ENCODE measurements around the gene NTM.

The NTM gene

GRCh38 chr11:132047167-132047566 is 676.8 kb downstream of the NTM start:
- no peaks in the 10 kb centered on the region for H3K4me1 ChIP-seq (ENCODE audit: control insufficient read depth in 2 of 2, insufficient read depth in 2 of 2, low read length in 2 of 2)

GRCh38 chr11:132048040-132048439 is 677.6 kb downstream of the NTM start:
- Histone ChIP-seq H3K27me3 (ENCODE audit: control insufficient read depth in 2 of 2, insufficient read depth in 2 of 2, low read length in 2 of 2) (no peaks in the 10 kb centered on the region), H3K36me3 (ENCODE audit: control insufficient read depth in 2 of 2, insufficient read depth in 2 of 2, low read length in 2 of 2) (no peaks in the 10 kb centered on the region), H3K9ac (ENCODE audit: low read depth in 1 of 2, low read length in 2 of 2) (no peak overlapping the region), H3K4me1 (ENCODE audit: control insufficient read depth in 2 of 2, insufficient read depth in 2 of 2, low read length in 2 of 2) (no peaks in the 10 kb centered on the region), H3K4me3 (ENCODE audit: low read length in 2 of 2) (no peak overlapping the region), H3K27ac (ENCODE audit: low read depth in 2 of 2, low read length in 2 of 2) (no peak overlapping the region), H3K9me3 (ENCODE audit: control insufficient read depth in 2 of 2, low read length in 2 of 2) (no peaks in the 10 kb centered on the region)

More at GRCh38 chr11:132047167-132047566, 676.8 kb downstream of the NTM start:
- no peaks in the 10 kb centered on the region for H3K27me3 ChIP-seq (ENCODE audit: control insufficient read depth in 2 of 2, insufficient read depth in 2 of 2, low read length in 2 of 2)
- no peak overlapping the region for H3K27ac ChIP-seq (ENCODE audit: low read depth in 2 of 2, low read length in 2 of 2)
- H3K9me3 ChIP-seq (ENCODE audit: control insufficient read depth in 2 of 2, low read length in 2 of 2), result no peaks in the 10 kb centered on the region
- no peak overlapping the region for H3K4me3 ChIP-seq (ENCODE audit: low read length in 2 of 2)
- H3K9ac ChIP-seq (ENCODE audit: low read depth in 1 of 2, low read length in 2 of 2), result no peak overlapping the region
- H3K36me3 ChIP-seq (ENCODE audit: control insufficient read depth in 2 of 2, insufficient read depth in 2 of 2, low read length in 2 of 2), result no peaks in the 10 kb centered on the region

GRCh38 chr11:132049205-132049604 is 678.8 kb downstream of the NTM start:
- Histone ChIP-seq H3K4me3 (ENCODE audit: low read length in 2 of 2) (no peak overlapping the region), H3K36me3 (ENCODE audit: control insufficient read depth in 2 of 2, insufficient read depth in 2 of 2, low read length in 2 of 2) (no peaks in the 10 kb centered on the region), H3K4me1 (ENCODE audit: control insufficient read depth in 2 of 2, insufficient read depth in 2 of 2, low read length in 2 of 2) (no peaks in the 10 kb centered on the region), H3K27ac (ENCODE audit: low read depth in 2 of 2, low read length in 2 of 2) (no peak overlapping the region), H3K27me3 (ENCODE audit: control insufficient read depth in 2 of 2, insufficient read depth in 2 of 2, low read length in 2 of 2) (no peaks in the 10 kb centered on the region), H3K9me3 (ENCODE audit: control insufficient read depth in 2 of 2, low read length in 2 of 2) (no peaks in the 10 kb centered on the region), H3K9ac (ENCODE audit: low read depth in 1 of 2, low read length in 2 of 2) (no peak overlapping the region)

- Histone ChIP-seq H3K36me3 (ENCODE audit: control insufficient read depth in 2 of 2, insufficient read depth in 2 of 2, low read length in 2 of 2) (no peaks in the 10 kb centered on the region), H3K9me3 (ENCODE audit: control insufficient read depth in 2 of 2, low read length in 2 of 2) (no peaks in the 10 kb centered on the region), H3K27ac (ENCODE audit: low read depth in 2 of 2, low read length in 2 of 2) (no peak overlapping the region), H3K27me3 (ENCODE audit: control insufficient read depth in 2 of 2, insufficient read depth in 2 of 2, low read length in 2 of 2) (no peaks in the 10 kb centered on the region), H3K4me3 (ENCODE audit: low read length in 2 of 2) (no peak overlapping the region), H3K9ac (ENCODE audit: low read depth in 1 of 2, low read length in 2 of 2) (no peak overlapping the region), H3K4me1 (ENCODE audit: control insufficient read depth in 2 of 2, insufficient read depth in 2 of 2, low read length in 2 of 2) (no peaks in the 10 kb centered on the region)
Observed at GRCh38 chr11:132050049-132050448, 679.6 kb downstream of the NTM start.

- Histone ChIP-seq H3K36me3 (ENCODE audit: control insufficient read depth in 2 of 2, insufficient read depth in 2 of 2, low read length in 2 of 2) (no peaks in the 10 kb centered on the region), H3K9me3 (ENCODE audit: control insufficient read depth in 2 of 2, low read length in 2 of 2) (no peaks in the 10 kb centered on the region), H3K27me3 (ENCODE audit: control insufficient read depth in 2 of 2, insufficient read depth in 2 of 2, low read length in 2 of 2) (no peaks in the 10 kb centered on the region), H3K27ac (ENCODE audit: low read depth in 2 of 2, low read length in 2 of 2) (no peak overlapping the region), H3K4me3 (ENCODE audit: low read length in 2 of 2) (no peak overlapping the region), H3K9ac (ENCODE audit: low read depth in 1 of 2, low read length in 2 of 2) (no peak overlapping the region), H3K4me1 (ENCODE audit: control insufficient read depth in 2 of 2, insufficient read depth in 2 of 2, low read length in 2 of 2) (no peaks in the 10 kb centered on the region)
Observed at GRCh38 chr11:132050577-132051165, 680.3 kb downstream of the NTM start.

- Histone ChIP-seq H3K9me3 (ENCODE audit: control insufficient read depth in 2 of 2, low read length in 2 of 2) (no peaks in the 10 kb centered on the region), H3K4me3 (ENCODE audit: low read length in 2 of 2) (no peak overlapping the region), H3K9ac (ENCODE audit: low read depth in 1 of 2, low read length in 2 of 2) (no peak overlapping the region), H3K4me1 (ENCODE audit: control insufficient read depth in 2 of 2, insufficient read depth in 2 of 2, low read length in 2 of 2) (no peaks in the 10 kb centered on the region), H3K36me3 (ENCODE audit: control insufficient read depth in 2 of 2, insufficient read depth in 2 of 2, low read length in 2 of 2) (no peaks in the 10 kb centered on the region), H3K27ac (ENCODE audit: low read depth in 2 of 2, low read length in 2 of 2) (no peak overlapping the region), H3K27me3 (ENCODE audit: control insufficient read depth in 2 of 2, insufficient read depth in 2 of 2, low read length in 2 of 2) (no peaks in the 10 kb centered on the region)
Observed at GRCh38 chr11:132051704-132052103, 681.3 kb downstream of the NTM start.

- H3K9ac ChIP-seq (ENCODE audit: low read depth in 1 of 2, low read length in 2 of 2), result no peak overlapping the region
- H3K9me3 ChIP-seq (ENCODE audit: control insufficient read depth in 2 of 2, low read length in 2 of 2), result no peaks in the 10 kb centered on the region
- no peaks in the 10 kb centered on the region for H3K4me1 ChIP-seq (ENCODE audit: control insufficient read depth in 2 of 2, insufficient read depth in 2 of 2, low read length in 2 of 2)
- H3K36me3 ChIP-seq (ENCODE audit: control insufficient read depth in 2 of 2, insufficient read depth in 2 of 2, low read length in 2 of 2), result no peaks in the 10 kb centered on the region
- H3K27ac ChIP-seq (ENCODE audit: low read depth in 2 of 2, low read length in 2 of 2), result no peak overlapping the region
- H3K27me3 ChIP-seq (ENCODE audit: control insufficient read depth in 2 of 2, insufficient read depth in 2 of 2, low read length in 2 of 2), result no peaks in the 10 kb centered on the region
- no peak overlapping the region for H3K4me3 ChIP-seq (ENCODE audit: low read length in 2 of 2)
Observed at GRCh38 chr11:132052342-132052741, 681.9 kb downstream of the NTM start.

- Histone ChIP-seq H3K27me3 (ENCODE audit: control insufficient read depth in 2 of 2, insufficient read depth in 2 of 2, low read length in 2 of 2) (no peaks in the 10 kb centered on the region), H3K9me3 (ENCODE audit: control insufficient read depth in 2 of 2, low read length in 2 of 2) (no peaks in the 10 kb centered on the region), H3K27ac (ENCODE audit: low read depth in 2 of 2, low read length in 2 of 2) (no peak overlapping the region), H3K4me1 (ENCODE audit: control insufficient read depth in 2 of 2, insufficient read depth in 2 of 2, low read length in 2 of 2) (no peaks in the 10 kb centered on the region), H3K9ac (ENCODE audit: low read depth in 1 of 2, low read length in 2 of 2) (no peak overlapping the region), H3K4me3 (ENCODE audit: low read length in 2 of 2) (no peak overlapping the region), H3K36me3 (ENCODE audit: control insufficient read depth in 2 of 2, insufficient read depth in 2 of 2, low read length in 2 of 2) (no peaks in the 10 kb centered on the region)
Observed at GRCh38 chr11:132052904-132053303, 682.5 kb downstream of the NTM start.

GRCh38 chr11:132054822-132055221 is 684.4 kb downstream of the NTM start:
- no peak overlapping the region for H3K27ac ChIP-seq (ENCODE audit: low read depth in 2 of 2, low read length in 2 of 2)
- no peak overlapping the region for H3K4me3 ChIP-seq (ENCODE audit: low read length in 2 of 2)
- no peaks in the 10 kb centered on the region for H3K27me3 ChIP-seq (ENCODE audit: control insufficient read depth in 2 of 2, insufficient read depth in 2 of 2, low read length in 2 of 2)
- H3K9me3 ChIP-seq (ENCODE audit: control insufficient read depth in 2 of 2, low read length in 2 of 2), result no peaks in the 10 kb centered on the region
- no peak overlapping the region for H3K9ac ChIP-seq (ENCODE audit: low read depth in 1 of 2, low read length in 2 of 2)
- no peaks in the 10 kb centered on the region for H3K36me3 ChIP-seq (ENCODE audit: control insufficient read depth in 2 of 2, insufficient read depth in 2 of 2, low read length in 2 of 2)
- H3K4me1 ChIP-seq (ENCODE audit: control insufficient read depth in 2 of 2, insufficient read depth in 2 of 2, low read length in 2 of 2), result no peaks in the 10 kb centered on the region

GRCh38 chr11:132055296-132055695 is 684.9 kb downstream of the NTM start:
- Histone ChIP-seq H3K27ac (ENCODE audit: low read depth in 2 of 2, low read length in 2 of 2) (no peak overlapping the region), H3K9me3 (ENCODE audit: control insufficient read depth in 2 of 2, low read length in 2 of 2) (no peaks in the 10 kb centered on the region), H3K4me3 (ENCODE audit: low read length in 2 of 2) (no peak overlapping the region), H3K36me3 (ENCODE audit: control insufficient read depth in 2 of 2, insufficient read depth in 2 of 2, low read length in 2 of 2) (no peaks in the 10 kb centered on the region), H3K27me3 (ENCODE audit: control insufficient read depth in 2 of 2, insufficient read depth in 2 of 2, low read length in 2 of 2) (no peaks in the 10 kb centered on the region), H3K9ac (ENCODE audit: low read depth in 1 of 2, low read length in 2 of 2) (no peak overlapping the region), H3K4me1 (ENCODE audit: control insufficient read depth in 2 of 2, insufficient read depth in 2 of 2, low read length in 2 of 2) (no peaks in the 10 kb centered on the region)

- Histone ChIP-seq H3K4me1 (ENCODE audit: control insufficient read depth in 2 of 2, insufficient read depth in 2 of 2, low read length in 2 of 2) (no peaks in the 10 kb centered on the region), H3K27me3 (ENCODE audit: control insufficient read depth in 2 of 2, insufficient read depth in 2 of 2, low read length in 2 of 2) (no peaks in the 10 kb centered on the region), H3K9me3 (ENCODE audit: control insufficient read depth in 2 of 2, low read length in 2 of 2) (no peaks in the 10 kb centered on the region), H3K4me3 (ENCODE audit: low read length in 2 of 2) (no peak overlapping the region), H3K36me3 (ENCODE audit: control insufficient read depth in 2 of 2, insufficient read depth in 2 of 2, low read length in 2 of 2) (no peaks in the 10 kb centered on the region), H3K27ac (ENCODE audit: low read depth in 2 of 2, low read length in 2 of 2) (no peak overlapping the region), H3K9ac (ENCODE audit: low read depth in 1 of 2, low read length in 2 of 2) (no peak overlapping the region)
Observed at GRCh38 chr11:132056689-132057088, 686.3 kb downstream of the NTM start.

All from mucosa of rectum (tissue), 2 donors.